Cardiac muscle cell (in vitro differentiated cells and primary cell): Measurements from ENCODE around the gene COPS2. TPM values are rescaled to one million over a fixed set of nuclear protein-coding genes. Genes with fewer than 3 reads are reported as not detected.
A peak's percentile ranks its signal among the peaks of the same experiment; 100 is the strongest.

Source experiments
- DNase-seq, 2 donors: peaks; one replicate each; pipeline versions ENCODE4 v3.0.0 to v3.0.0-alpha.2; 2010 to 2017; ENCODE audit warnings: low read depth in 1 of 2, low spot score in 1 of 2
- H3K27ac ChIP-seq: fragments of 200-600 bp; sonication (generic); 2 replicates; pipeline ENCODE4 v1.5.1; 2016
- H3K27me3 ChIP-seq: fragments of 200-600 bp; sonication (generic); 2 replicates; pipeline ENCODE4 v1.6.0; 2016; ENCODE audit warnings: control low read depth
- H3K36me3 ChIP-seq: fragments of 200-600 bp; sonication (generic); 2 replicates; pipeline ENCODE4 v1.5.1; 2016; ENCODE audit warnings: control low read depth
- H3K4me1 ChIP-seq: fragments of 200-600 bp; sonication (generic); 2 replicates; pipeline ENCODE4 v1.8.1; 2017; ENCODE audit warnings: low read depth, mild to moderate bottlenecking, mixed run types
- H3K4me3 ChIP-seq: fragments of 200-600 bp; sonication (generic); 2 replicates; pipeline ENCODE4 v1.5.1; 2016; ENCODE audit warnings: mild to moderate bottlenecking
- H3K9me3 ChIP-seq: fragments of 200-600 bp; sonication (generic); 2 replicates; pipeline ENCODE4 v1.5.1; 2017; ENCODE audit warnings: low read depth, mild to moderate bottlenecking, control low read depth
- polyA plus RNA-seq: library from polyadenylated mRNA; unstranded; fragments of >200 nt; fragmentation: Nextera tagmentation; extraction: Ambion mirVana; gene quantifications from 2 replicates; pipeline ENCODE4 v1.2.1, GENCODE V29; 2016
- total RNA-seq: library from RNA; depleted of rRNA; stranded (reverse); fragments of >200 nt; gene quantifications from 2 replicates; pipeline ENCODE4 v1.2.3, GENCODE V29; 2016
- TF ChIP-seq, protein P1 (sequence below): IDR thresholded peaks from 2 replicates; pipeline ENCODE4 v1.5.1; 2012; ENCODE audit warnings: low read depth, mild to moderate bottlenecking, low read length

COPS2 gene
- total and polyA plus RNA-seq, 2 experiments from 2014 or later = 35.7 to 41.3 TPM

DNA sequence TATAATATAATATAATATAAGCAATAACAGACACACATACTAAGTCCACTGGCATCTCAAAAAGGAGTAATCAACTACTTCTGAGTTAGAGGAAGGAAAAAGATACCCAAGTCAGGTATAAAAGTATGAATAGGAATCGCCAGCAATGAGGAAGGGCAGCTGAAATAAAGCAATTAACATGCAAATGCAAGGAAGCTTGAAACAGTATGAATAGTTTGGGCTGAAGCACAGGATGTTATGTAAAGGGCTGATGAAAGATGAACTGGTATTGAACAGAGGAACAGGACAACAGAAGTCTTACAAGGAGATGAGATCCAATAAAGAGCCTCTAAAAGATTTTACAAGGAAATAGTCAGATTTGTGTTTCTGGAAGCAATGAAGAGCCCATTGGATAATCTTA, 7.1 kb downstream of the COPS2 start:
- Histone ChIP-seq H3K27ac (no peak overlapping the region), H3K9me3 (no peaks in the 10 kb centered on the region), H3K36me3 (peaks cover 11% of the 10 kb centered on the region)

DNA sequence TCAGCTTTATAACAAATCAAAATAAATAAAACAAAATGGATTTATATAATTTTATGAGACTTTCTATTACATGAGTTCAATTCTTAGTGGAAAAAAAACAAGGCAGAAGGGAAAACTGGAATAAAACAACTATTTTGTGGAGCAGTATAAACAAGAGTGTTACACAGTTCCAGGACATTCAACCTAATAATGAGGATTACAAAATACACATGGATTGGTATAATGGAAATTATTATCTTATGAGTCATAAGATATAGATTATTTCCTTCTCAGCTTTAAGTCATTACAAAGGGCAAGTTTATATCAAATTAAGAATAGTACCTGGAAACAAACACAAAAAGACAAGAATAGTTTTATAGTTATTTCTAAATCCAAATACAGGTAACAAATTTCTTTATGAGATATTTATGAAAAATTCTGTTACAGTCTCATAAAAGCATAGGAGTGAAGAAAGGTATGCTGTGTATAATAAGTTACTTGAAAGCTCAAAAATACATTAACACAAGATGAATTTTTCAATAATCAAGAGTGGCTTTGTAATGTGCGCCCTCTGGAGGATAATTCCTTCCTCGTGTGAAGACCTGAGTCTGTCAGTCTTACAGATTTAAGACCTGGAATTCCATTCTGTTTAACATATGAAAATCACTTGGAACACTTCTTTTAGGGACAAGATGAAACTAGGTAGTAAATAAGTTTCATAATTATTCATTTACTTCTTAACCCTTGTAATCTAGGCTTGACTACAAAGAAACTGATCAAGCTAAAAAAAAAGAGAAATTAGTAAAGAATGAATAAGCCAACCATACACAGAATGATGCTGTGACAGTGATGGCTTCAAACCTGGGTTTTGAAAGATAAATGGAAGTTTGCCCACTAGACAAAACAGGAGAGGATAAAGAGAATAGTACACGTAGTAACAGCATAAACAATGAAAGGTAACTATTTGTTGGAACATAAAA, 9.5 kb downstream of the COPS2 start:
- peaks cover 30% of the 10 kb centered on the region for H3K36me3 ChIP-seq
- TF ChIP-seq, protein P1, sequence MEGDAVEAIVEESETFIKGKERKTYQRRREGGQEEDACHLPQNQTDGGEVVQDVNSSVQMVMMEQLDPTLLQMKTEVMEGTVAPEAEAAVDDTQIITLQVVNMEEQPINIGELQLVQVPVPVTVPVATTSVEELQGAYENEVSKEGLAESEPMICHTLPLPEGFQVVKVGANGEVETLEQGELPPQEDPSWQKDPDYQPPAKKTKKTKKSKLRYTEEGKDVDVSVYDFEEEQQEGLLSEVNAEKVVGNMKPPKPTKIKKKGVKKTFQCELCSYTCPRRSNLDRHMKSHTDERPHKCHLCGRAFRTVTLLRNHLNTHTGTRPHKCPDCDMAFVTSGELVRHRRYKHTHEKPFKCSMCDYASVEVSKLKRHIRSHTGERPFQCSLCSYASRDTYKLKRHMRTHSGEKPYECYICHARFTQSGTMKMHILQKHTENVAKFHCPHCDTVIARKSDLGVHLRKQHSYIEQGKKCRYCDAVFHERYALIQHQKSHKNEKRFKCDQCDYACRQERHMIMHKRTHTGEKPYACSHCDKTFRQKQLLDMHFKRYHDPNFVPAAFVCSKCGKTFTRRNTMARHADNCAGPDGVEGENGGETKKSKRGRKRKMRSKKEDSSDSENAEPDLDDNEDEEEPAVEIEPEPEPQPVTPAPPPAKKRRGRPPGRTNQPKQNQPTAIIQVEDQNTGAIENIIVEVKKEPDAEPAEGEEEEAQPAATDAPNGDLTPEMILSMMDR = peak; percentile 69
- no peaks in the 10 kb centered on the region for H3K9me3 ChIP-seq
- H3K4me1 ChIP-seq = peaks cover 8% of the 10 kb centered on the region
- peak; percentile 67 to 77 for DNase-seq
- H3K27me3 ChIP-seq = no peaks in the 10 kb centered on the region
- peak overlapping the region; percentile 60 for H3K27ac ChIP-seq
- no peak overlapping the region for H3K4me3 ChIP-seq

More for the DNA sequence above, 7.1 kb downstream of the COPS2 start:
- DNase-seq = no peak
- peaks cover 8% of the 10 kb centered on the region for H3K4me1 ChIP-seq
- no peaks in the 10 kb centered on the region for H3K27me3 ChIP-seq
- TF ChIP-seq, protein P1 = no peak
- no peak overlapping the region for H3K4me3 ChIP-seq

DNA sequence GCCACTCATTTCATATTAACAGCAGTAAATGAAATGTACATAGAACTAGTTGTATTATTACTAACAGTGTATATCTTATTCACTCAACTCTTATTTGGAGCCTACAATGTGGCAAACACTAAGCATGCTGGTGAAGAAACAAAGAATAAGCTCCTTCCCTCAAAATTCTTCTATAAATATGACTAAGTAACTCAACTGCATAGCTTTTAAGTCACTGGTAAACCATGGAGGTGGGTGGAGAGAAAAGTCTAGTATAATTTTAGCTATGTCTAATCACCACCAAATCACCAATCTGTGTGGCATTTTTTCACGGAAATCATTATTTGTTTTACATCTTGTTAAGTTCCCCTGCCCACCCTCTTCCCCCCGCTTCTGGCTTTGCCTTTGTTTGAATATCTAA, 17.5 kb downstream of the COPS2 start:
- no peak for DNase-seq

DNA sequence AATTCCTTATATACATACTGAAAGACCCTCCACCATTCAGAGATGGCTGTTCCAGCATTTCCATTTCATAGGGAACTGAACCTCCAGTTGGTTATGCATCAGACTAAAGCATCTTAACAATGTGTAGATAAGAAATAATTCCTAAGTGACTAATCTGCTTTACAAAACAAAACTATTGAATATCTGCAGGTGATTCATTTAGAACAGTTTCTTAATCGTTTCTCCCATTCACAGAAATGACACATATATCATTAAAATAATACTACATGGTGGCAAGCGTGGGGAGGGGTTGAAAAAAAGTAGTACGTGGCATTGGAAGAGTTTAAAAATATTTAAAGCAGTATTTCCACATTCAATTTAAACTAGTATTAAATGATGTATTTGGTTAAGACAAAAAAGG, 19.5 kb downstream of the COPS2 start:
- H3K27ac ChIP-seq = no peak overlapping the region
- no peaks in the 10 kb centered on the region for H3K27me3 ChIP-seq
- TF ChIP-seq, protein P1 = no peak
- H3K4me3 ChIP-seq = no peak overlapping the region
- no peaks in the 10 kb centered on the region for H3K4me1 ChIP-seq
- no peaks in the 10 kb centered on the region for H3K9me3 ChIP-seq
- peak in 1 of 2 donors; percentile 73 for DNase-seq
- H3K36me3 ChIP-seq = peaks cover 72% of the 10 kb centered on the region

More for the DNA sequence above, 17.5 kb downstream of the COPS2 start:
- TF ChIP-seq, protein P1 = no peak
- Histone ChIP-seq H3K4me1 (no peaks in the 10 kb centered on the region), H3K4me3 (no peak overlapping the region), H3K9me3 (no peaks in the 10 kb centered on the region), H3K36me3 (peaks cover 70% of the 10 kb centered on the region), H3K27me3 (no peaks in the 10 kb centered on the region), H3K27ac (no peak overlapping the region)

DNA sequence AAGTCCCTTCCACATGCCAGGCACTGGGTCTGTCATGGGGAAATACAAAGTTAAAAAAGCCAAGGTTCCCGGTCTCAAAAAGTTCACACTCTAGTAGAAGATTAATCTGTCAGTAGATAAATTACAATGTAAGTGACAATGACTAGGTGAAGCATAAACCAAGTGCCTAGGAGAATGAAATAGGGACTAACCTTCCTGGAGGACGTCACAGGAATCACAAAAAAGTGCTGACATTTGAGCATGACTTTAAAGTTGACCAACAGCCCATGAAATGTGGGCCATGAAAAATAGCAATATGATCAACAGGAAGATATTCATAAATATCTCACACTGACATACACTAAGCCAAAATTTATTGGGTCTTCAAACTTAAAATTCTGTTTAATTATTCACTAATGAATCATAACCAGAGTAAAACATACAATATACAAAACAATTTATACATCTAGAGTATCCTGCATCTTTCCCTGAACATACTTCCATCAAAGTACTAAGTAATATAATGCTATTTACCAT, 20.0 kb downstream of the COPS2 start:
- DNase-seq = no peak
- Histone ChIP-seq H3K36me3 (peaks cover 76% of the 10 kb centered on the region), H3K9me3 (no peaks in the 10 kb centered on the region), H3K4me1 (no peaks in the 10 kb centered on the region), H3K27ac (peak overlapping the region; percentile 12), H3K27me3 (no peaks in the 10 kb centered on the region), H3K4me3 (no peak overlapping the region)
- TF ChIP-seq, protein P1 = no peak
